ENCODE measurements around the gene RACK1.

RACK1 gene

DNA sequence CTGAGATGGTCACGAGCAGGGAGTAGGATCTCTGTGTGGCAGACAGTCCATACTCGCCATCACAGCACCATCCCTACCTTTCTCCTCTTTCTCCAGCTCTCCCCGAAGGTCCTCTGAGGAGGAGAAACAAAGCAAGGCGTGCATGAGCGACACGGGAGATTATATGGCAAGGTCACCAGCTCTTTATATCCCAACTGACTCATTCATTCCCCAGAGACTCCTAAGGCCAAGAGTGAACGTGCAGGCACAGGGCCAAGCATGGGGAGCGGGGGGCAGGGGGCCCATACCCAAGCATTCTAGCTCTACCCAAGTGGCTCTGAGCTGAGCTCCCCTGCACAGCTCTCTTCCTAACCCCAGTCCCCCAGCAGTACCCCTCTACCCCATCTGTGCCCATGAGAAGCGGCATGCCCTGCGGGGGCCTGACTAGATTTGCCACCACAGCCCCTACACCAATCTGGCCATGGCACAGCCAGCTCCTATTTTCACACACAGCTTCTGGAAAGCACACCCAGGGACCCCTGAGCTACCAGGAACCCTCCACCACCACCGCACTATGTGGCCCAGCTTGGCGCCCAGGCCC, 45.5 kb downstream of the RACK1 start:
- Histone ChIP-seq H3K9me3 (ENCODE audit: control insufficient read depth, low read length) (no peaks in the 10 kb centered on the region), H3K4me3 (ENCODE audit: low read depth, low read length) (no peak overlapping the region), H3K9ac (no peak overlapping the region), H2AFZ (no peak overlapping the region), H3K36me3 (ENCODE audit: control insufficient read depth, insufficient read depth, low read length) (no peaks in the 10 kb centered on the region), H3K27me3 (ENCODE audit: control insufficient read depth, insufficient read depth, low read length) (no peaks in the 10 kb centered on the region), H3K27ac (peak overlapping the region; percentile 81), H3K79me2 (no peaks in the 10 kb centered on the region), H3K4me1 (peaks cover 22% of the 10 kb centered on the region), H3K4me2 (ENCODE audit: low read length) (no peak overlapping the region)
- TF ChIP-seq, protein P1, sequence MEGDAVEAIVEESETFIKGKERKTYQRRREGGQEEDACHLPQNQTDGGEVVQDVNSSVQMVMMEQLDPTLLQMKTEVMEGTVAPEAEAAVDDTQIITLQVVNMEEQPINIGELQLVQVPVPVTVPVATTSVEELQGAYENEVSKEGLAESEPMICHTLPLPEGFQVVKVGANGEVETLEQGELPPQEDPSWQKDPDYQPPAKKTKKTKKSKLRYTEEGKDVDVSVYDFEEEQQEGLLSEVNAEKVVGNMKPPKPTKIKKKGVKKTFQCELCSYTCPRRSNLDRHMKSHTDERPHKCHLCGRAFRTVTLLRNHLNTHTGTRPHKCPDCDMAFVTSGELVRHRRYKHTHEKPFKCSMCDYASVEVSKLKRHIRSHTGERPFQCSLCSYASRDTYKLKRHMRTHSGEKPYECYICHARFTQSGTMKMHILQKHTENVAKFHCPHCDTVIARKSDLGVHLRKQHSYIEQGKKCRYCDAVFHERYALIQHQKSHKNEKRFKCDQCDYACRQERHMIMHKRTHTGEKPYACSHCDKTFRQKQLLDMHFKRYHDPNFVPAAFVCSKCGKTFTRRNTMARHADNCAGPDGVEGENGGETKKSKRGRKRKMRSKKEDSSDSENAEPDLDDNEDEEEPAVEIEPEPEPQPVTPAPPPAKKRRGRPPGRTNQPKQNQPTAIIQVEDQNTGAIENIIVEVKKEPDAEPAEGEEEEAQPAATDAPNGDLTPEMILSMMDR (IDR thresholded peaks at IDR 0.05) = no peak

DNA sequence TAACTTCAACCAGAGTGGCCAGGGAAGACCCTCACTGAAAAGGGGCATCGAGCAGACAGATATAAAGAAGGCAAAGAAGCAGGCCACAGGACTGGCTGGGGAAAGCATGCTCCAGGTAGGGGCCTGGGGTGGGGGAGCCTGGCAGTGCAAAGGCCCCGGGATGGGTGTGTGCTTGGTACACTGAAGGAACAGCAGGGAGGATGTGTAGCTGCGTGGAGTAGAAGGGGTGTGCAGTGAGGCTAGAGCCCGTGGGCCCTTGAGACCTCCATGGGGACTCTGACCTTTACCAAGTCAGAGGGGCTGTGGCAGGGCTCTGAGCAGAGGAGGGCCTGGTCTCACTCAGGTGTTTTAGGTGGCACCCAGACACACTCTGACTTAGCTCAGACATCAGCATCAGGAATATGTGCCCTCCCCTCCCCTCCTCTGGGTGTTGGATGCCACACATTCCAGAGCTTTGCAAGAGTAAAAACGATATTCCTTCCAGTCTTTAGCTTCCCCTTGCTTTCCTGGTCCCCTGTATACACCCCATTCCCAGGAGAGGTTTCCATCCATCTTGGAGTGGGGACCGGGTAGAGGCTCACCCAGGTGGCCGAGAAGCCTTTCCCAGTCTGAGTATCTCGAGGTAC, 46.3 kb downstream of the RACK1 start:
- TF ChIP-seq, protein P1 (IDR thresholded peaks at IDR 0.05) = no peak
- Histone ChIP-seq H3K27me3 (ENCODE audit: control insufficient read depth, insufficient read depth, low read length) (no peaks in the 10 kb centered on the region), H3K9me3 (ENCODE audit: control insufficient read depth, low read length) (no peaks in the 10 kb centered on the region), H3K36me3 (ENCODE audit: control insufficient read depth, insufficient read depth, low read length) (no peaks in the 10 kb centered on the region), H3K79me2 (no peaks in the 10 kb centered on the region), H2AFZ (no peak overlapping the region), H3K4me1 (peaks cover 26% of the 10 kb centered on the region), H3K9ac (no peak overlapping the region), H3K27ac (peak overlapping the region; percentile 13), H3K4me3 (ENCODE audit: low read depth, low read length) (no peak overlapping the region), H3K4me2 (ENCODE audit: low read length) (no peak overlapping the region)

DNA sequence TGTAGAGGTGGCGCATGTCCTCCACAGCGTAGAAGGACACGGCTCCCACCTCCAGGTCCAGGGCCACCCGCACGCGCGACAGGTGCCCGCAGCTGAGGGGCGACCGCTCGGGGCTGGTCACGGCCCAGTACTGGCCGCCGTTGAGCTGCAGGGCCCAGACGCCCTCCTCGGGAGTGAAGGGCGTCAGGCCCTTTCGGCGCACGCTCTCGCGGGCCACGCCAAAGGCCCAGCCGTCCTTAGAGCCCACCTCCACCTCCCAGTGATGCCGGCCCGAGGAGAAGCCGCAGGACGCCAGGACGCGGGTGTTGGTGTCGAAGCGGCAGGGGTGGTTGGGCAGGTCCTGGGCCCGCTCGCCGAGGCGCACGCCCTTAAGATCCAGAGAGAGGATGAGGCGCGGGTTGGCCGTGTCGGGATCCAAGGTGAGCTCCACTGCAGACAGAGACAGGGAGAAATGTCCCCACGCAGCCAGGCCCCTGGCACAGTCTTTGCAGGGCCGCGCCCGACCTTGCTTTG, 48.4 kb downstream of the RACK1 start:
- Histone ChIP-seq H3K79me2 (no peaks in the 10 kb centered on the region), H3K4me2 (ENCODE audit: low read length) (no peak overlapping the region), H3K4me1 (peaks cover 26% of the 10 kb centered on the region), H3K9ac (no peak overlapping the region), H3K4me3 (ENCODE audit: low read depth, low read length) (no peak overlapping the region), H3K36me3 (ENCODE audit: control insufficient read depth, insufficient read depth, low read length) (no peaks in the 10 kb centered on the region), H2AFZ (no peak overlapping the region), H3K9me3 (ENCODE audit: control insufficient read depth, low read length) (no peaks in the 10 kb centered on the region), H3K27ac (no peak overlapping the region), H3K27me3 (ENCODE audit: control insufficient read depth, insufficient read depth, low read length) (no peaks in the 10 kb centered on the region)
- TF ChIP-seq, protein P1 (IDR thresholded peaks at IDR 0.05) = no peak

DNA sequence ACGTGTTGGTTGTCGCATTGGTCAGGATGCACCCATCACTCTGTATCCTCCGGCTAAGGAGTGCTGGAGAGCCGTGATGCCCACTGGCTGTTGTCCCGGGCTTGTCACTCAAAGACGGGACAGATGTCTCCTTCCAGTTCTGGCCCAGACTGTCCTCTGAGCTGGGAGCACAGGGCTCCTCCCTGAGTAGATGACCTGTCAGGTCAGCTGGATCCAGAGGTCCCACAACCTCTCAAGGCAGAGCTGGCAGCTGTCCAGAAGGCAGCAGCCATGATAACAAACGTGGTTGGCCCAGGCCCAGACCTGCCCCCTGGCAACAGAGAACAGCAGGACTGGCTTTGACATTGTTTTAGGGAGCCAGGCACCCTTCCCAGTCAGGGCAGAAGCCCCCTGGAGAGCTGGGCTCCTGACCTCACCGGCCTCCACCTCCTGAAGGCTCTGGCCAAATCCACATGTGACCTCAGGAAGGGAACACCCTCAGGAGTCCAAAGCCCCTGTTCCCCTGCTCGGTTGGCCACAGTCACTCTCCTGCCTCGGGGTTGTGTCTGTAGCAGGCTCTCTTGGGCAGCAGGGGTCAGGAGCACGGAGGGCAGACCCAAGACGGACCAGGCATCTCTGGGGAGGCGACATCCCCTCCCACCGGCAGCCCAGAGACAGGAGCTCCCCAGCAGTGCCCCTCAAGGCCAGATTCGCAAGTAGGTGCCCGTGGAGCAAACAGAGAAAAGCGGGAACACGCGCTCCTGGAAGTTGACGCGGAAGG, 49.0 kb downstream of the RACK1 start:
- no peak overlapping the region for H3K9ac ChIP-seq

More for the DNA sequence above, 49.0 kb downstream of the RACK1 start:
- Histone ChIP-seq H3K27ac (no peak overlapping the region), H3K36me3 (ENCODE audit: control insufficient read depth, insufficient read depth, low read length) (no peaks in the 10 kb centered on the region), H2AFZ (no peak overlapping the region), H3K4me1 (peaks cover 24% of the 10 kb centered on the region), H3K4me2 (ENCODE audit: low read length) (no peak overlapping the region), H3K4me3 (ENCODE audit: low read depth, low read length) (no peak overlapping the region), H3K27me3 (ENCODE audit: control insufficient read depth, insufficient read depth, low read length) (no peaks in the 10 kb centered on the region), H3K79me2 (no peaks in the 10 kb centered on the region), H3K9me3 (ENCODE audit: control insufficient read depth, low read length) (no peaks in the 10 kb centered on the region)
- TF ChIP-seq, protein P1 (IDR thresholded peaks at IDR 0.05) = no peak
